GM18861 (cell line): ENCODE data around the gene CDR2.

Experiments
- ATAC-seq: cut with Tn5 transposase; IDR thresholded peaks from one replicate; pipeline ENCODE4 v1.9.1; 2021; ENCODE audit not compliant: unreplicated experiment

Gene CDR2

GRCh38 chr16:22325598-22326368, 48.6 kb downstream of the CDR2 start:
- no peak for ATAC-seq

GRCh38 chr16:22324787-22325597, 49.4 kb downstream of the CDR2 start:
- no peak for ATAC-seq

DNA sequence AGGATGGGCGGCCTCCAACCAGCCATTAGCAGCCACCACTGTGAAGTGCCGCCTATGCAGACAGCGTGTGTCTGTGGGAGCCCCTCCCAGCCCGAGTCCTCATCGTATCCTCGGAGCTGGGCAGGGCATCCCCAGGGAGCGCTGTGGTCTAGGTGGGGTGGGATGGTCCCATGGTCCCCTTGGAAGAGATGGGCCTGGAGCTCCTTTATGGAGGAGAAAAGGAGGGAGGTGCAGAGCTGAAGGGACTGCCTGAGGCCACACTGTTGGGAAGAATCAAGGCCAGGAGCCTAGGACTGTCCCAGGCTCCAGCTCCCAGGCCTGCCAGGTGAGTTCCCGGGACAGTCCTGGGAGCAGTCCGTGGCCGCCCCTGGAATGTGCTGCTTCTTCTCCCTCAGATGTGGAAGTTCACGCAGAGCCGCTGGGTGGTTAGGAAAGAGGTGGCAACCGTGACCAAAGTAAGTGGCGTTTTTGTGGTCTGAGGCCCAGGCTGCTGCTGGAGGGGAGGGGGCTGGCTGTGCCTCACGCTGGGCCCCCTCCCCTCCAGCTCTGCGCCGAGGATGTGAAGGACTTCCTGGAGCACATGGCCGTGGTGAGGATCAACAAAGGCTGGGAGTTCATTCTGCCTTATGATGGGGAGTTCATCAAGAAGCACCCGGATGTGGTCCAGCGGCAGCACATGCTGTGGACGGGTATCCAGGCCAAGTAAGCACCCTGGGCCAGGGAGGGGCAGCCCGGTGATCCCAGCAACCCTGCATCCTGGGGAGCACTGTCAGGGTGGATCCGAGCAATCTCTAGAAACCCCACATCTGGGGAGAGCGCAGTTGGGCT, 50.2 kb downstream of the CDR2 start:
- ATAC-seq, result no peak

DNA sequence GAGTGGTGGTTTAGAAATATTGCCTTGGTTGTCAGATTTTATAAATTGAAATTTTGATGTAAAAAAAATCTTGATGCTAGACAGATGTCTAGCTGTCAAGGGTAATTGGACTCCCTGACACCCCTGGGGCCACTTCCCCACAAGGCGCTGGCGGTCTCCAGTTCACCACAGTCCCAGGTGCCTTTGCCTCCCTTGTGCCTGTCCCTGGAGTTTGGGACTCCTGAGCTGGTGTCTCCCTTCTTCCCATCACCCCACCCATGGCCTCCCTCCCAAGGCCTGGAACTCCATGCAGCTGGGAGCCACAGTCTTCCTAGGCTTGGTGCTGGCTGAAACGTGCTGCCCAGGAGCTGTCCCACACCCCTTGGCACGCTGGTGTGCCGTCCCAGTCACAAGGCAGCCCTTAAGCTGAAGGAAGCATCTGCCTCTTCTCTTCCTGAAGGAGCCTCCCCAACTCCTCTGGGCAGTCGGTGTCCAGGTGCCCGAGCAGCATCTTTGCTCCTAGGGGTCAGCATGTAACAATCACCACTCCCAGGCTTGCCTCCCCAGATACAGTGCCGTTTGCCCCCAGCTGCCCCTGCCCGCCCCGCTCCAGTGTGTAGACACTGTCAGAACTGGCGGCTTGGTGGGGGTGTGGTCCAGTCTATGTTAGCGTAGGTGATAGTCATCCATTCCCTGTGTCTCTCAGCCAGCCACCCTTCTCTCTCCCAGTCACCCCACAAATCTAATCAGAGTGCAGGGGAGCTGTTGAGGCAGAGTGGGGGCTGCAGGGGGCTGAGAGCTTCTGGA, 51.1 kb downstream of the CDR2 start:
- no peak for ATAC-seq

DNA sequence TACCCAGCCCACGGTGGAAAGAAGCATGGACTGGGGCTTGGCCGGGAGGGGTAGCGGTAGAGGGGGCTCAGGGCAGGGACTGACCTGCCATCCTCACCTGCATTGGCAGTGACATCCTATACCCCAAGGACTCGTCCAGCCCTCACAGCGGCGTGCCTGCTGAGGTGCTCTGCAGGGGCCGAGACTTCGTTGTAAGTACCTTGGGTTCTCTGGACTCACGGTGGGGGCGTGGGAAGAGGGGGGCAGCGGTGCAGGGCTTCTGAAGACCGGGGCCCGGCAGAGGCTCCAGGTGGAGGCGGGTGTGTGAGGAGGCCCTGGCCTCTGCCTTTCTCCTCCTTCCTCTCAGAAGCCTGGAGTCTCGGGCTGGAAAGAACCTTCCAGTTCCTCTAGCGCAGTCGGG, 51.7 kb downstream of the CDR2 start:
- no peak for ATAC-seq

DNA sequence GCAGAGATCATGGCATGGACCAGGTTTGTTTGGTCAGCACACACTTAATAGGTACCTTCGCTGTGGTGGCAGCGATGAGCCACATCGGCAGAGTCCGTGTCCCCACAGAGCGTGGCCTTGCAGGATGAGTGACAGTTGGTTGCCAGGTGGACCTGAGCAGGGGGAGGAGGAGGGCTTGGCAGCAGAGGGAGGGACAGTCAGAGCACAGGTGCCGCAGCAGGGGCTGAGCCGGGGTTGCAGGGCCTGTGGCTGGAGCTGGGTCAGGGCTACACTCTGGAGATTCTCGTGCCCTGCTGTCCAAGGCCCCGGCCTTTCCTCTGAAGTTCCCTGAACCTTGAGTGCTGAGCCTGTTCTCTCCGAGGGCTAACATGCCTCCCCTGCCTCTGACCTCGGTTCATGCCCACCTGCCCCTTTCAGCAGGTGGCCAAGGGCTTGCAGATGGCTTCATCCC, 52.4 kb downstream of the CDR2 start:
- ATAC-seq, result no peak

GRCh38 chr16:22321340-22322001, 52.9 kb downstream of the CDR2 start:
- ATAC-seq, result no peak

- no peak for ATAC-seq
Measured at GRCh38 chr16:22320572-22321339, 53.7 kb downstream of the CDR2 start.

DNA sequence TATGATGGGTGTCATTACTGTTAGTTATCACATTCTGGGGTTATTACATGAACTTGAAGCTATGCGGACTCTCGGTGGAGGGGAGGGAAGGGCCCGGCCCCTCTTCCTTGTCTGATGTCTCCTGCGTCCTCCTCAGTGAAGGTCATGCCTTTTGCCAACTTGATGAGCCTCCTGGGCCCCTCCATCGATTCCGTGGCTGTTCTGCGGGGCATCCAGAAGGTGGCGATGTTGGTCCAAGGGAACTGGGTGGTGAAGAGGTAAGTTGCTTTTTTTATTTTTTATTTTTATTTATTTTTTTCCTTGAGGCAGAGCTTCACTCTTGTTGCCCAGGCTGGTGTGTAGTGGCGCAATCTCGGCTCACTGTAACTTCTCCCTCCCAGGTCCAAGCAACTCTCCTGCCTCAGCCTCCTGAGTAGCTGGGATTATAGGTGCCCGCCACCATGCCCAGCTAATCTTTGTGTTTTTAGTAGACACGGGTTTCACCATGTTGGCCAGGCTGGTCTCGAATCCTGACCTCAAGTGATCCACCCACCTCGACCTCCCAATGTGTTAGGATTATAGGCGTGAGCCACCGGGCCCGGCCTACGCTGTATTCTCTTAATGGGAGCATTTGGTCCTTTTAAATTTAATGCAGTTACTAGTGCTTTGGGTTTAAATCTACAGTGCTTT, 55.6 kb downstream of the CDR2 start:
- ATAC-seq, result no peak

DNA sequence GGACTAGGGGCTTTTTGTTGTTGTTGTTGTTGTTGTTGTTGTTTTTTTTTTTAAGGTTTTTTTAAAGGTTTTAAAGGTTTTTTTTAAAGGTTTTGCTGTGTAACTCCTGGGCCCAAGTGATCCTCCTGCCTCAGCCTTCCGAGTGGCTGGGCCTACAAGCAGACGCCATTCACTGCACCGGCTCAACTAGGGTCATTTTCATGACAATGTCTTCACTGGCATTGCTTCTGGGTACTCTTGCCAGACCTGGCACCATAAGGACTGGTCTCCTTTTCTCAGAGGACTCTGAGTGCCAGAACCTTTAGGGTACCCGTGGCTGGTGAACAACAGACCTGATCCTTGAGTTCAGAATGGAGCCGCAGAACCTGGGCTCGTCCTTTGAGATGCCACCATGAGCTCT, 56.8 kb downstream of the CDR2 start:
- ATAC-seq, result no peak

GRCh38 chr16:22317001-22317530, 57.4 kb downstream of the CDR2 start:
- no peak for ATAC-seq

- ATAC-seq, result no peak
Measured at GRCh38 chr16:22316411-22316811, 58.0 kb downstream of the CDR2 start.

DNA sequence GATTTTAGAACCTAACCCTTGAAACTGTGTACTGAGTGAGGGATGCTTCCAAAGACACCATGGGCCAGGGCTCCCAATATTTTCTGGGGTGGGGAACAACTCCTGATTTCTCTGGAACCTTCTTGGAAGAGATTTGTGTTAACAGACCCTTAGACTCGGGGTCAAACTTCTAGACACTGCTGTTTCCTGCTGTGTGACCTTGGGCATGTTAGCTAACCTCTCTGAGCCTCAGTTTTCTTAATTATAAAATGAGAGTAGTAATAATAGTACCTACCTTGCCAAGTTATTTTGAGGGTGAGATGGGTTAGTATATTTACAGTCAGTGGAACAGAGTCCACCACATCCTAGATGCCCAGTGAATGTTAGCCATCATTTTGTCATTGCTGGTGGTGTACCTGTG, 58.4 kb downstream of the CDR2 start:
- ATAC-seq, result no peak

DNA sequence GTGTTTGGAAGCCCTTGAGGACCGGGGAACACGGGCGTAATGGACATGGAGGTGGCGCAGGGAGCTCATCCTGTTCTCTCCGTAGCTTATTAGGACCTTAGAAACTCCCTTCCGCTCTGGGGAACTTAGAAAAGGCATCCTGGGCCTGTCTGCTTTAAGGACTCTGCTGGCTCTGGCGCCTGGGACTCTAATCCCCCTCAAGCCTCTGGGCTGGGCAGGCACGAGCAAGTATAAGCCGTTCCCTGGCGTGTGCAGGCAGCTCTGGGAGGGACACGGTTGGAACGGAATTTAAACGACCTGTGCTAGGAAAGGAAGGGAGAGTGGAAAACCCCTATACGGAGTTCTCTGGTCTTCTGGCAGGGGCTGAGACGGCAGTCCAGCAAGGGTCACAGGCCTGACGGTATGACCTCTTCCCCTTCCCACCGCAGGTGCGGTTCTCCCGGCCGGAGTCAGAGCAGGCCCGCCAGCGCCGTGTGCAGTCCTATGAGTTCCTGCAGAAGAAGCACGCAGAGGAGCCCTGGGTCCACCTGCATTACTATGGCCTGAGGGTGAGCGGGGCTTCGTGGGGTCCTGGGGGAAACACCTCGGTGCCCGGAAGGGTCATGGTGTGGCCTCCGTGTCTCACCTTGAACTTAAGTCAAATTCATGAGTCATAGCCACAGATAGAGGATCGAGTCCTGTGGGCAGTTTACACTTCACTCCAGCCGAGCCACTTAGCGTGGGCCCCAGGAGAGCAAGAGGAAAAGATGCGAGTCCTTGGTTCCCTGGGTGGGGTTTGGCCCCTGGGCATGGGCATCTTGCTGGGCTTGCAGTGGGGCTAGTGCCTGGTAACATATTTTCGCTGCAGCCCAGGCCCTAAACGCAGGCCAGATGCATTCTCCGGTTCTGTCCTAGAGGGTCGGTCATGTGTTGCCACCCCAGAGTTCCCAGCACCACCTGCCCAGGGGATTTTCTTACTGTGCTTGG, 59.5 kb downstream of the CDR2 start:
- no peak for ATAC-seq

DNA sequence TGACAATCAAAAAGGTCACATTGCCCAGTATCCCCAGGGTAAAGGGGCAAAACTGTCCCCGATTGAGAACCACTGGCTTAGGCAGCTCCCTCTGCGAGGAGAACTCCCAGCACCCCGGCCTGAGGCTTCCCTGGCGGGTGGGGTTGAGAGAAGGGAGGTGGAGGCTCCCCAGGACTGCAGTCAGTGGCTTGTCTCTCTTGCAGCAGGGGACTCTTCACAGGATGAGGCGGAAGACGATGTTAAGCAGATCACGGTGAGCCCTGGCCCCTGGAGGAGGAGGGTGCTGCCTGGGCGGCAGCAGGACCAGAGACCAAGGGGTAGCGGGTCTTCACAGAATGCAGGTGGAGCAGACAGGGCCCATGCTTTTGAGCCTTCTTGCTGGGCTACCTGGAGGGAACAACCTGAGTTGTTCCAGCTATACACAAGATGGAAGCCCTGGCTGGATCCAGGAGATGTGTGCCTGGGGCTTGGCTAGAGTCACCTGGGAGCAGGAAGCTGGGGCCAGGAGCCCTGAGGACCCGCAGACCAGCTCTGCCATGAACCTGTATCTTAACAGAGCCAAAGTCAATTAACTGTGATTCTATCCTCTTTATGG, 60.4 kb downstream of the CDR2 start:
- no peak for ATAC-seq

GRCh38 chr16:22312897-22313781, 61.3 kb downstream of the CDR2 start:
- ATAC-seq, result no peak
